Measurements from ENCODE around the gene ADTRP. TPM values are rescaled to one million over a fixed set of nuclear protein-coding genes. Genes with fewer than 3 reads are reported as not detected.
A peak's percentile ranks its signal among the peaks of the same experiment; 100 is the strongest.
"Not testable (repeated sequence)": the region's sequence is repeated elsewhere in the genome, so short reads cannot be mapped to it uniquely, and the experiment has no call there.

ADTRP gene
- total RNA-seq, 1 donor from 2014 or later: not detected

GRCh38 chr6:11692451-11693376 is 85.9 kb downstream of the ADTRP start:
- H3K4me1 Mint-ChIP-seq (ENCODE audit: unreplicated experiment): peaks cover 8% of the 10 kb centered on the region

GRCh38 chr6:11689847-11690246 is 88.8 kb downstream of the ADTRP start:
- peaks cover 26% of the 10 kb centered on the region for H3K4me1 Mint-ChIP-seq (ENCODE audit: unreplicated experiment)
- H3K4me3 Mint-ChIP-seq (ENCODE audit: unreplicated experiment): no peak overlapping the region
- no peak for DNase-seq (ENCODE audit: extremely low spot score, unreplicated experiment)
- no peaks in the 10 kb centered on the region for H3K9me3 Mint-ChIP-seq (ENCODE audit: unreplicated experiment)
- H3K36me3 Mint-ChIP-seq (ENCODE audit: unreplicated experiment): no peaks in the 10 kb centered on the region
- no peaks in the 10 kb centered on the region for H3K27me3 Mint-ChIP-seq (ENCODE audit: unreplicated experiment)
- H3K27ac Mint-ChIP-seq (ENCODE audit: unreplicated experiment): no peak overlapping the region
- TF ChIP-seq CTCF (IDR thresholded peaks at IDR 0.05): no peak

More at GRCh38 chr6:11692451-11693376, 85.9 kb downstream of the ADTRP start:
- Mint-ChIP-seq H3K27ac (ENCODE audit: unreplicated experiment) (no peak overlapping the region), H3K4me3 (ENCODE audit: unreplicated experiment) (no peak overlapping the region), H3K36me3 (ENCODE audit: unreplicated experiment) (no peaks in the 10 kb centered on the region), H3K27me3 (ENCODE audit: unreplicated experiment) (no peaks in the 10 kb centered on the region), H3K9me3 (ENCODE audit: unreplicated experiment) (no peaks in the 10 kb centered on the region)
- no peak for DNase-seq (ENCODE audit: extremely low spot score, unreplicated experiment)
- no peak for TF ChIP-seq CTCF (IDR thresholded peaks at IDR 0.05)

GRCh38 chr6:11689400-11689799 is 89.2 kb downstream of the ADTRP start:
- H3K9me3 Mint-ChIP-seq (ENCODE audit: unreplicated experiment); DNase-seq (ENCODE audit: extremely low spot score, unreplicated experiment); H3K36me3 Mint-ChIP-seq (ENCODE audit: unreplicated experiment); H3K4me3 Mint-ChIP-seq (ENCODE audit: unreplicated experiment); H3K27me3 Mint-ChIP-seq (ENCODE audit: unreplicated experiment); H3K27ac Mint-ChIP-seq (ENCODE audit: unreplicated experiment): not testable (repeated sequence)
- peaks cover 26% of the 10 kb centered on the region for H3K4me1 Mint-ChIP-seq (ENCODE audit: unreplicated experiment)

GRCh38 chr6:11688425-11688709 is 90.2 kb downstream of the ADTRP start:
- Mint-ChIP-seq H3K36me3 (ENCODE audit: unreplicated experiment) (no peaks in the 10 kb centered on the region), H3K27ac (ENCODE audit: unreplicated experiment) (no peak overlapping the region), H3K4me3 (ENCODE audit: unreplicated experiment) (no peak overlapping the region), H3K4me1 (ENCODE audit: unreplicated experiment) (peaks cover 27% of the 10 kb centered on the region), H3K9me3 (ENCODE audit: unreplicated experiment) (no peaks in the 10 kb centered on the region), H3K27me3 (ENCODE audit: unreplicated experiment) (no peaks in the 10 kb centered on the region)
- DNase-seq (ENCODE audit: extremely low spot score, unreplicated experiment): no peak
- TF ChIP-seq CTCF (IDR thresholded peaks at IDR 0.05): no peak

GRCh38 chr6:11685481-11686093 is 93.0 kb downstream of the ADTRP start:
- Mint-ChIP-seq H3K27me3 (ENCODE audit: unreplicated experiment) (no peaks in the 10 kb centered on the region), H3K4me3 (ENCODE audit: unreplicated experiment) (no peak overlapping the region), H3K36me3 (ENCODE audit: unreplicated experiment) (no peaks in the 10 kb centered on the region), H3K27ac (ENCODE audit: unreplicated experiment) (peak overlapping the region; percentile 11), H3K4me1 (ENCODE audit: unreplicated experiment) (peaks cover 21% of the 10 kb centered on the region), H3K9me3 (ENCODE audit: unreplicated experiment) (no peaks in the 10 kb centered on the region)
- no peak for DNase-seq (ENCODE audit: extremely low spot score, unreplicated experiment)
- no peak for TF ChIP-seq CTCF (IDR thresholded peaks at IDR 0.05)
